Stimulated activated CD4-positive, alpha-beta T cell treated with anti-CD3 and anti-CD28 coated beads, Interleukin-2, amount 100 ng/mL, for 48 hours (primary cell): ENCODE measurements around the gene TSPAN4.

ENCODE experiments used
- DNase-seq, 2 donors: peaks; one replicate each; pipeline ENCODE4 v3.0.0-alpha.2; 2020

The TSPAN4 gene

GRCh38 chr11:914747-915501 is 72.3 kb downstream of the TSPAN4 start:
- no peak for DNase-seq
